ENCODE data around the gene CSF3.

GRCh38 chr17:40058865-40059264, 43.6 kb downstream of the CSF3 start:
- no peak for TF ChIP-seq POLR2A (IDR thresholded peaks at IDR 0.05; ENCODE audit: low read length)
- TF ChIP-seq GATA1 (IDR thresholded peaks at IDR 0.05; ENCODE audit: low read depth, low read length): no peak

Measured in erythroblast (primary cell).